Cardiac fibroblast (primary cell): ENCODE measurements around the gene TMEM175.

Source experiments
- DNase-seq, 2 donors: peaks; one replicate each; pipeline versions ENCODE4 v3.0.0 to v3.0.0-alpha.2; 2010; ENCODE audit warnings: low read depth in 2 of 2
- H3K4me3 ChIP-seq, 2 donors: replicated peaks in 1 of 2; 1 replicate in 1 of 2; 2 replicates in 1 of 2; pipeline ENCODE4 v1.5.1; 2011; ENCODE audit warnings: low read depth in 2 of 2, low read length in 2 of 2, mild to moderate bottlenecking in 2 of 2, moderate library complexity in 1 of 2
- TF ChIP-seq, protein P1 (sequence below): IDR thresholded peaks from one replicate; pipeline ENCODE4 v1.5.1; 2011; ENCODE audit warnings: low read depth, mild to moderate bottlenecking, low read length, inconsistent platforms

The TMEM175 gene

DNA sequence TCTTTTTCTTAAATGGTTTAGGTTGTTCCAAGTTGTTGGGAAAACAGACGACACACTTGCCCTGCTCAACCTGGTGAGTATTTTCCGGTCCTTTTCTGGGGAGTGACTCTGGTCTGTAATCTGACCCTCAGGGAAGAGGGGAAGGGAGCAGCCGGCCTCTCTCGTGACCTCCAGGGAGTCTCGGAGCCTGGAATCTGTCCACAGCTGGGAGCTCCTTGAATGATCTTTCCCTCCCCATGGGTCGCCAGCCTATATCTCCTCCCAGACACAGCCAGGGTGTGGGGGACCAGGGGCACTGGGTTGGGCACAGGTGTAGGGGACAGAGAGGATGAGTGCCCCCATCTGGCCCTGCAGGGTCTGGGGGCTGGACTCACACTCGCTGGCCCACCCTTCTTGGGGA, 18.9 kb downstream of the TMEM175 start:
- no peak overlapping the region for H3K4me3 ChIP-seq
- DNase-seq = no peak
- TF ChIP-seq, protein P1, sequence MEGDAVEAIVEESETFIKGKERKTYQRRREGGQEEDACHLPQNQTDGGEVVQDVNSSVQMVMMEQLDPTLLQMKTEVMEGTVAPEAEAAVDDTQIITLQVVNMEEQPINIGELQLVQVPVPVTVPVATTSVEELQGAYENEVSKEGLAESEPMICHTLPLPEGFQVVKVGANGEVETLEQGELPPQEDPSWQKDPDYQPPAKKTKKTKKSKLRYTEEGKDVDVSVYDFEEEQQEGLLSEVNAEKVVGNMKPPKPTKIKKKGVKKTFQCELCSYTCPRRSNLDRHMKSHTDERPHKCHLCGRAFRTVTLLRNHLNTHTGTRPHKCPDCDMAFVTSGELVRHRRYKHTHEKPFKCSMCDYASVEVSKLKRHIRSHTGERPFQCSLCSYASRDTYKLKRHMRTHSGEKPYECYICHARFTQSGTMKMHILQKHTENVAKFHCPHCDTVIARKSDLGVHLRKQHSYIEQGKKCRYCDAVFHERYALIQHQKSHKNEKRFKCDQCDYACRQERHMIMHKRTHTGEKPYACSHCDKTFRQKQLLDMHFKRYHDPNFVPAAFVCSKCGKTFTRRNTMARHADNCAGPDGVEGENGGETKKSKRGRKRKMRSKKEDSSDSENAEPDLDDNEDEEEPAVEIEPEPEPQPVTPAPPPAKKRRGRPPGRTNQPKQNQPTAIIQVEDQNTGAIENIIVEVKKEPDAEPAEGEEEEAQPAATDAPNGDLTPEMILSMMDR = no peak

DNA sequence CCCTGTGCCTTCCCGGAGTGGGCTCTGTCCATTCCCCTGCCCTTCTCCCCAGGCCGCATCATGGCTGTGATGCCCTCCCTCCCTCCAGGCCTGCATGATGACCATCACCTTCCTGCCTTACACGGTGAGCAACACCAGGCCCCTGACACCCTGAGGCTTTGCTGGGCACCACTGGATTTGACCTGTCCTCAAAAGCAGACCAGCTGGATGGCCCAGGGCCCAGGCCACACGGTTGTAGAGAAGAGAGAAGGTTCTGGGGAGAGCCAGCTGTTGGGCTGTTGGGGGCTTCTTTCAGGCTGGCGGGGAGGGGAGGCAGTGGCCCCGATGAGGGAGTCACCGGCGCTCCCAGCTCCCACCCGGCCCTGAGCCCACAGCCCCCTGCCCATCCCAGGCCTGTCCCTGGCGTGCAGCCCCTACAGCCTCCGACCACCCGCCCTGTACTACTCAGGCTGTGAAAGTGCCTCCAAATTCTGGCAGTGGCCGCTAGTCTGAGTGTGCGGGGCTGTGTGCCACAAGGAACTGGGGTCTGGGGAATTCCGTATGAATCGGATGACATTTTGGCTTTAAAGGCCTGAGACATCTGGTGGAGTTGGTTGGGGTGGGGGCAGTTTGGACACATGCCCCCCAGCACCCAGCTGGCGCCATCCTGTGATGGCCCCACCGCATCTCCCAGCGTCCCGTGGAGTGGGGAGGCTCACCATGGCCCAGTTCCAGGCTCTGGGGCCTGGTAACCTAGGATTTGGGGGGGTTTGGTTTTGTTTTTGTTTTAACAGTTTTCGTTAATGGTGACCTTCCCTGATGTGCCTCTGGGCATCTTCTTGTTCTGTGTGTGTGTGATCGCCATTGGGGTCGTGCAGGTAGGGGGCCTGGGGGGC, 19.6 kb downstream of the TMEM175 start:
- DNase-seq = no peak

DNA sequence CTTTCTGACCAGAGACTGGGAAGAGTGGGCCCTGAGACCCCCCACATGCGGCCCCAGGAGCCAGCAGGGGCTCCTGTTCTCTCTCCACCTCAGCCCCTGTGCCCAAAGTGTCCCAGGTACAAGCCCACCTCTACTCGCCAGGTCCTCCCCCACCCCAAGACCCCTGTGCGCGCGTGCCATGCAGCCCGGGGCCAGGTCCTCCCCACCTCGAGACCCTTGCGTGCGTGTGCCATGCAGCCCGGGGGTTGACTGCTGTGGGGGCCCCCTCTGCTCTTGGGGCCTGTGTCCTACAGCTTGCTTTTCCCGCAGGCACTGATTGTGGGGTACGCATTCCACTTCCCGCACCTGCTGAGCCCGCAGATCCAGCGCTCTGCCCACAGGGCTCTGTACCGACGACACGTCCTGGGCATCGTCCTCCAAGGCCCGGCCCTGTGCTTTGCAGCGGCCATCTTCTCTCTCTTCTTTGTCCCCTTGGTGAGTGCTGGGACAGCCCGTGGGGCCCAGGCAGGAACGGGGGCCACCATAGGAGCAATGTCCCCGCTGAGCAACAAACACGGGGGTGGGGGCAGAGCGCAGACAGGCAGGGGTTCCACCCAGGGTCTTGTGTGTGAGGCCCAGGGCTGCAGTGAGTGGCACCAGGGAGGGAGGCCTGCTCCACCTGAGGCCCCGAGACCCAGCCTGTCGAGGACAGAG, 20.8 kb downstream of the TMEM175 start:
- DNase-seq = no peak
- no peak overlapping the region for H3K4me3 ChIP-seq
- TF ChIP-seq, protein P1 = no peak

More for the DNA sequence above, 19.6 kb downstream of the TMEM175 start:
- H3K4me3 ChIP-seq = no peak overlapping the region
- TF ChIP-seq, protein P1 = no peak

DNA sequence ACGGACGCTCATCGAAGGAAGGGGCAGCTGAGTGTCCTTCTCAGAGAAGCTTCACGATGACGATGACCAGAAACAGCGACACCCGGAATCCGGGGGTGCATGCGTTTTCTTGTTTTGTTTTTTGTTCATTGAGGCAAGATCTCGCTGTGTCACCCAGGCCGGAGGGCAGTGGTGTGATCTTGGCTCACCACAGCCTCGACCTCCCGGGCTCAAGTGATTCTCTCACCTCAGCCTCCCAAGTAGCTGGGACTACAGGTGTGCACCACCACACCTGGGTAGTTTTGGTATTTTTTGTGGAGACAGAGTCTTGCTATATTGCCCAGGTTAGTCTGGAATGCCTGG, 21.3 kb downstream of the TMEM175 start:
- TF ChIP-seq, protein P1 = no peak
- no peak overlapping the region for H3K4me3 ChIP-seq
- DNase-seq = no peak

DNA sequence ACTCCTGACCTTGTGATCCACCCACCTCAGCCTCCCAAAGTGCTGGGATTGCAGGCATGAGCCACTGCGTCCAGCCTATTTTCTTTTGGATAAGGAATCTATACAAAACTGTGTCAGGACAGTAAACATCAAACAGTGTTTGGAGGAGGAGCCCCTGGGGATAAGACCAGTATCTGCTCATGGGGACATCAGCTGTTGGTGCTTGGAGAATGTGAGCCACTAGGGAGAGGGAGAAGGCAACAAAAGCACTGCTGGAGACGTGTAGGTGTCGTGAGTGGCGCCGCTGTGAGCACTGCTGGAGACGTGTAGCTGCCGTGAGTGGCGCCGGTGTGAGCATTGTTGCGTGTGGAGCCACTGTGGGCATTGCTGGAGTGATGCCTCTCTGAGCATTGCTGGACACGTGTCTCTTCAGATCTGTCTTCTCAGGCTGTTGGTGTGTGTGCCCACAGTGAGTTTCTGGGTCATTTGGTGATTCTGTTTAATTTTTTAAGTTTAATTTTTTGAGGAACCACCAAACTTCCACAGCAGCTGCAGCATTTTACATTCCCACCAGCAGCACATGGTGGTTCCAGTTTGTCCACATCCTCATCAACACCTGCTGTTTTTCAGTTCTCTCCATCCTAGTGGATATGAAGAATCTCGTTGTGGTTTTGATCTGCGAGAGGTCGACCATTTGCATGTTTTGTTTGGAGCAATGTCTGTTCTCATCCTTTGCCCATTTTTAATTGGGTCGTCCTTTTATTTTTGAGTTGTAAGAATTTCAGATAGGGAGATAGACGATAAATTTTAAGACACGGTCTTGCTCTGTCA, 22.2 kb downstream of the TMEM175 start:
- TF ChIP-seq, protein P1 = no peak
- no peak for DNase-seq
- H3K4me3 ChIP-seq = no peak overlapping the region

DNA sequence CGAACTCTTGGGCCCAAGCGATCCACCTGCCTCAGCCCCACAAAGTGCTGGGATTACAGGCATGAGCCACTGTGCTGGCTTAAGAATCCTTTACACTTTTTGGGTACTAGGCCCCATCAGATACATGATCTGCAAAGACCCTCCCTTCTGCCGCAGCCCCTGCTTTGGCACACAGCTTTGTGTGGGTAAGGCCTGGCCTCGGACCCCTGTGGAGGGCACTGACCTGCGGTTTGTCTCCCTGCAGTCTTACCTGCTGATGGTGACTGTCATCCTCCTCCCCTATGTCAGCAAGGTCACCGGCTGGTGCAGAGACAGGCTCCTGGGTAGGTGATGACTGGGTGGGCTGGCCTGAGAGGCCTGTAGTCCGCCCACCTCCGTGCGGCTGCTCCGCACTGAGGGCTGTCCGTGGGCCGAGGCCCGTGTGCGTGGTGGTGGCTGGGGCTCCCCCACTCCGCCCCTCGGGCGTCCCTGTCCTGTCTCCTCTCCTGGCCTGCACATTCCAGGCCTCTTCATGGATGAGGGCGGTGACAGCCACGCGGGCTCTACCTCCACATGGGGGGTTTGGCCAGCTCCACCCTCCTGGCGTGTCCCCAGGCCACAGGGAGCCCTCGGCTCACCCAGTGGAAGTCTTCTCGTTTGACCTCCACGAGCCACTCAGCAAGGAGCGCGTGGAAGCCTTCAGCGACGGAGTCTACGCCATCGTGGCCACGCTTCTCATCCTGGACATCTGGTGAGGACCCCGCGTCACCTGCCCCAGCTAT, 23.1 kb downstream of the TMEM175 start:
- TF ChIP-seq, protein P1 = no peak
- no peak overlapping the region for H3K4me3 ChIP-seq
- DNase-seq = no peak
